Tibial artery (tissue), 4 donors: ENCODE measurements around the gene IMPG2.

Source experiments
- DNase-seq, 2 donors: peaks; one replicate each; pipeline ENCODE4 v3.0.0-alpha.2; 2019
- H3K27ac ChIP-seq, 2 donors: fragments of 200-600 bp; sonication (generic) in 1 of 2; 1 replicate in 1 of 2; 2 replicates in 1 of 2; pipeline ENCODE4 v1.5.1; 2018 to 2019; ENCODE audit warnings: mild to moderate bottlenecking in 1 of 2
- H3K27me3 ChIP-seq, 2 donors: fragments of 200-600 bp; sonication (generic) in 1 of 2; one replicate each; pipeline versions ENCODE4 v1.5.1 to v1.6.0; 2016 to 2019
- H3K36me3 ChIP-seq, 3 donors: fragments of 200-600 bp; sonication (generic) in 2 of 3; one replicate each; pipeline ENCODE4 v1.5.1; 2016 to 2019; ENCODE audit warnings: mild to moderate bottlenecking in 2 of 3
- H3K4me1 ChIP-seq, 4 donors: fragments of 200-600 bp; sonication (generic) in 2 of 4; 1 replicate in 3 of 4; 2 replicates in 1 of 4; pipeline ENCODE4 v1.5.1; 2016 to 2019
- H3K4me3 ChIP-seq, 2 donors: fragments of 200-600 bp; sonication (generic) in 1 of 2; 1 replicate in 1 of 2; 2 replicates in 1 of 2; pipeline ENCODE4 v1.5.1; 2018 to 2019; ENCODE audit warnings: mild to moderate bottlenecking in 2 of 2
- H3K9me3 ChIP-seq, 3 donors: fragments of 200-600 bp; sonication (generic) in 1 of 3; one replicate each; pipeline ENCODE4 v1.5.1; 2016 to 2019
- intact Hi-C: fragments of 100-400 bp; cut with DNase I; formaldehyde crosslinking; loops from one replicate; pipeline ENCODE4 v1.15.0; 2023; ENCODE audit warnings: low total_unique reads
- TF ChIP-seq, protein P1 (sequence below), 2 experiments: fragments of 200-600 bp in 1 of 2; fragments of 450-650 bp in 1 of 2; IDR thresholded peaks; one replicate each; pipeline ENCODE4 v1.5.1; 2017 to 2019; ENCODE audit warnings: antibody characterized with exemption in 2 of 2, mild to moderate bottlenecking in 1 of 2, moderate library complexity in 1 of 2

Gene IMPG2

GRCh38 chr3:101228441-101228840 is 91.9 kb downstream of the IMPG2 start:
- no peaks in the 10 kb centered on the region for H3K27me3 ChIP-seq
- intact Hi-C loops: no loop called here
- no peak for DNase-seq
- H3K27ac ChIP-seq: no peak overlapping the region
- H3K4me1 ChIP-seq: no peaks in the 10 kb centered on the region
- H3K36me3 ChIP-seq: no peaks in the 10 kb centered on the region
- TF ChIP-seq, protein P1, sequence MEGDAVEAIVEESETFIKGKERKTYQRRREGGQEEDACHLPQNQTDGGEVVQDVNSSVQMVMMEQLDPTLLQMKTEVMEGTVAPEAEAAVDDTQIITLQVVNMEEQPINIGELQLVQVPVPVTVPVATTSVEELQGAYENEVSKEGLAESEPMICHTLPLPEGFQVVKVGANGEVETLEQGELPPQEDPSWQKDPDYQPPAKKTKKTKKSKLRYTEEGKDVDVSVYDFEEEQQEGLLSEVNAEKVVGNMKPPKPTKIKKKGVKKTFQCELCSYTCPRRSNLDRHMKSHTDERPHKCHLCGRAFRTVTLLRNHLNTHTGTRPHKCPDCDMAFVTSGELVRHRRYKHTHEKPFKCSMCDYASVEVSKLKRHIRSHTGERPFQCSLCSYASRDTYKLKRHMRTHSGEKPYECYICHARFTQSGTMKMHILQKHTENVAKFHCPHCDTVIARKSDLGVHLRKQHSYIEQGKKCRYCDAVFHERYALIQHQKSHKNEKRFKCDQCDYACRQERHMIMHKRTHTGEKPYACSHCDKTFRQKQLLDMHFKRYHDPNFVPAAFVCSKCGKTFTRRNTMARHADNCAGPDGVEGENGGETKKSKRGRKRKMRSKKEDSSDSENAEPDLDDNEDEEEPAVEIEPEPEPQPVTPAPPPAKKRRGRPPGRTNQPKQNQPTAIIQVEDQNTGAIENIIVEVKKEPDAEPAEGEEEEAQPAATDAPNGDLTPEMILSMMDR (IDR thresholded peaks at IDR 0.05): no peak
- H3K4me3 ChIP-seq: no peak overlapping the region
- no peaks in the 10 kb centered on the region for H3K9me3 ChIP-seq

DNA sequence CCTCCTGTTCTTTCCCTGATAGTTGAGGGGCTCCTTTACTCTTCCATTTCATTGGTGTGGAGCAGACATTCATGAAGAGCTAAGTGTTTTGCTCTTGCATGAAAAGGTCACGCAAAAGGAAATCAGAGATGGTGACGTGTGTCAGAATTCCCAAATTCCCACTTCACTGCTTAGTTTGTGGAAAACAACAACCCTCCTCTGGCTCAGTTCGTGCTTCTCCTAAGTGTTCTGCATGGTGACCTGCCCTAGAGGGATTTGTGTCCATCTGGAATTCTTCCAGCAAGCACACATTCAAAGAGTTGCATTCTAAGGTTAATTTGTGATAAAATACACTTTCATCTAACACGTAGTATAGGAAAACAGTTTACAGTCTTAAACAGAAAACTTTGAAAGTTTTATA is 95.6 kb downstream of the IMPG2 start:
- TF ChIP-seq, protein P1 (IDR thresholded peaks at IDR 0.05): no peak
- intact Hi-C loops: no loop called here
- no peak overlapping the region for H3K27ac ChIP-seq

DNA sequence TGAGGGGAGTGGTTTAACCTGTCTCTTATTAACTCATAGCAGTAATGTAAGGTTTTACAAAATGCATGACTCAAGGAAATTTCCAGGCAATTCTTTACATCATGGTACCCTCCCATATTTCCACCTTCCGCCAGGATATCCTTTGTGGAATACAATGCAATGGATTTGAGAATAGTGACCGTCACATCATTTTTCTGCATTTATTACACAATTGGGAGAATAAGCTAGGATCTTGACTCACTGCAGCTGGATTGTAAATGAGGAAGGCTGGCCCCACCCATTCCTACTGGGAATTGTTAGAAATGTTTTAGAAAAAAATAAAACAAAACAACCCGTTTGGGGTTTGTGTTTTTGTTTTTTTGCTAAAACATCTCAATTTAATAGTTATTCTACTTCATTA is 97.4 kb downstream of the IMPG2 start:
- TF ChIP-seq, protein P1 (IDR thresholded peaks at IDR 0.05): no peak
- intact Hi-C loops: no loop called here
- no peaks in the 10 kb centered on the region for H3K4me1 ChIP-seq
- no peaks in the 10 kb centered on the region for H3K27me3 ChIP-seq
- H3K27ac ChIP-seq: no peak overlapping the region
- no peak for DNase-seq
- H3K36me3 ChIP-seq: no peaks in the 10 kb centered on the region
- H3K9me3 ChIP-seq: no peaks in the 10 kb centered on the region
- H3K4me3 ChIP-seq: no peak overlapping the region

More for the DNA sequence above, 95.6 kb downstream of the IMPG2 start:
- Histone ChIP-seq H3K4me1 (no peaks in the 10 kb centered on the region), H3K9me3 (no peaks in the 10 kb centered on the region), H3K36me3 (no peaks in the 10 kb centered on the region), H3K4me3 (no peak overlapping the region), H3K27me3 (no peaks in the 10 kb centered on the region)
- no peak for DNase-seq

- TF ChIP-seq, protein P1 (IDR thresholded peaks at IDR 0.05): no peak
- peaks cover 0 to 5% (median 0%) of the 10 kb centered on the region in 4 donors for H3K4me1 ChIP-seq
- no peaks in the 10 kb centered on the region for H3K27me3 ChIP-seq
- H3K27ac ChIP-seq: no peak overlapping the region
- no peaks in the 10 kb centered on the region for H3K36me3 ChIP-seq
- H3K4me3 ChIP-seq: no peak overlapping the region
- DNase-seq: no peak
- intact Hi-C loops: no loop called here
- H3K9me3 ChIP-seq: no peaks in the 10 kb centered on the region
Observed at GRCh38 chr3:101219842-101220560, 100.4 kb downstream of the IMPG2 start.

DNA sequence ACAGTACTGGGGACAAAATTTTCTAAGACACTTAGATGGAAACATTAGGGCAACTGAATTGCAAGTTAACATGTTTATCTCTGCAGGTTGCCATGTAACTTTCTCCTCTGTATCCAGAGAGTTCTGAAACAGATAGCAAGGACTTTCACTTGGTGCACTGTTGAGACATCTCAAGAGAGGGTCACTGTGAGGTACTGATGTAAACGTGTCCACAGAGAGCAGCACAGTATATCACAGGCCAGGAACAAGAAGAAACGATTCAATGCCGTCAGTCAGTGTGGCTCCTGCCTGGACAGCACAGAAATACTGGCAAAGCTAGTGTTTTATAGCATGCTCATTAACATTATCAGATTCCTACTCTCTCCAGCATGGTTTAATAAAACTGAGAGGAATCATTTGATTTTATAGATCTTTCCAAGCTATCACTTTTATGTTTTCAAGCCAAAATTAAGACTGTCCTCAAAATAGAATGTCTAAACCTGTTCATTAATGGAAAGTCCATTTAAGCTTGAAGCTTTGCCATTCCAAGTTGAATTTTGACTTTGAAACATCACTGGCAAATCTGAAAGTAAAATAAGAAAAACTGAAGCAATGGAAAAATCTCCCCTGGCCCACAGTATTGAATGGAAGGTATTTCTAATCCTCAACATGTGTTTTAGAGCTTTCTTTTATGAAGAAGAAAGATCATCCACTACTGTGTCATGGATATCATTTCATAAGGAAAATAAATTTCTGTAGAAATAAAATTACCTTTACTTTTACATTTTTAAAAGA is 102.7 kb downstream of the IMPG2 start:
- Histone ChIP-seq H3K4me3 (no peak overlapping the region), H3K36me3 (no peaks in the 10 kb centered on the region), H3K9me3 (no peaks in the 10 kb centered on the region), H3K4me1 (peaks cover 0 to 5% (median 0%) of the 10 kb centered on the region in 4 donors), H3K27ac (peak overlapping the region; percentile 39 to 49), H3K27me3 (no peaks in the 10 kb centered on the region)
- DNase-seq: no peak
- TF ChIP-seq, protein P1 (IDR thresholded peaks at IDR 0.05): no peak
- intact Hi-C loops: no loop called here
